H1 (cell line): ENCODE data around the gene IKZF1. TPM values are rescaled to one million over a fixed set of nuclear protein-coding genes. Genes with fewer than 3 reads are reported as not detected.

Experiments used
- CTCF ChIA-PET: fragments of 300-600 bp; sonication (Branson Sonifier 250); formaldehyde crosslinking; loops from one replicate; lab custom pipeline; 2021; ENCODE audit not compliant: partially characterized antibody; lab: Charles Lee
- POLR2A ChIA-PET: fragments of 300-600 bp; sonication (Branson Sonifier 250); formaldehyde crosslinking; loops from one replicate; lab custom pipeline; 2021; ENCODE audit warnings: inconsistent platforms; ENCODE audit not compliant: partially characterized antibody; lab: Charles Lee
- DNase-seq, 2 experiments: peaks; one replicate each; pipeline versions ENCODE4 v3.0.0 to v3.0.0-alpha.2; 2010 to 2022; ENCODE audit warnings: low spot score in 2 of 2, low read depth in 1 of 2, mixed read lengths in 1 of 2
- FAIRE-seq: peaks from 2 replicates; lab custom pipeline; 2011; peaks lifted over from hg19 to GRCh38; lab: Jason Lieb, UNC
- H2AFZ ChIP-seq: 2 replicates; pipeline ENCODE4 v1.8.1; 2012; ENCODE audit warnings: low read length, inconsistent platforms
- H2AK5ac ChIP-seq: 2 replicates; pipeline ENCODE4 v1.6.1; 2013; ENCODE audit warnings: low read depth, low read length
- H2BK120ac ChIP-seq: replicated peaks from 2 replicates; pipeline ENCODE3; 2013; ENCODE audit warnings: low read depth, low read length, inconsistent platforms
- H2BK12ac ChIP-seq: 2 replicates; pipeline ENCODE4 v1.6.1; 2013; ENCODE audit warnings: low read depth, low read length
- H2BK15ac ChIP-seq: 2 replicates; pipeline ENCODE4 v1.6.1; 2013; ENCODE audit warnings: low read length
- H2BK20ac ChIP-seq: 2 replicates; pipeline ENCODE4 v1.6.1; 2013; ENCODE audit warnings: low read length
- H2BK5ac ChIP-seq: 2 replicates; pipeline ENCODE4 v1.6.1; 2013; ENCODE audit warnings: low read depth, low read length
- H3K14ac ChIP-seq: 2 replicates; pipeline ENCODE4 v1.6.1; 2013; ENCODE audit warnings: inconsistent platforms; ENCODE audit not compliant: insufficient read length
- H3K18ac ChIP-seq: 2 replicates; pipeline ENCODE4 v1.6.1; 2013; ENCODE audit warnings: low read length; ENCODE audit errors: extremely low read depth
- H3K23ac ChIP-seq: 2 replicates; pipeline ENCODE4 v1.6.1; 2013; ENCODE audit warnings: inconsistent platforms; ENCODE audit not compliant: insufficient read length
- H3K23me2 ChIP-seq: 2 replicates; pipeline ENCODE4 v1.6.1; 2013; ENCODE audit warnings: low read depth, low read length
- H3K27ac ChIP-seq: 2 replicates; pipeline ENCODE4 v1.6.1; 2011; ENCODE audit warnings: low read depth, low read length, inconsistent platforms
- H3K27me3 ChIP-seq, 4 experiments: replicated peaks in 1 of 4; 1 replicate in 1 of 4; 2 replicates in 3 of 4; pipeline versions ENCODE4 v1.6.1 to v1.8.1; 2011 to 2013; ENCODE audit warnings: low read length in 3 of 4, mild to moderate bottlenecking in 3 of 4, inconsistent platforms in 2 of 4, mixed read lengths in 2 of 4, moderate library complexity in 1 of 4; ENCODE audit not compliant: control insufficient read depth in 3 of 4, insufficient read depth in 3 of 4; ENCODE audit errors: extremely low read depth in 1 of 4
- H3K36me3 ChIP-seq, 4 experiments: 2 replicates each; pipeline versions ENCODE4 v1.6.1 to v1.8.1; 2011 to 2013; ENCODE audit warnings: mild to moderate bottlenecking in 4 of 4, low read length in 3 of 4, moderate library complexity in 2 of 4, control low read depth in 1 of 4, inconsistent platforms in 1 of 4; ENCODE audit not compliant: insufficient read depth in 4 of 4, control insufficient read depth in 2 of 4
- H3K4ac ChIP-seq: replicated peaks from 2 replicates; pipeline ENCODE3; 2013; ENCODE audit warnings: low read length, low read depth, mixed read lengths, inconsistent platforms; ENCODE audit not compliant: insufficient read length
- H3K4me1 ChIP-seq, 4 experiments: replicated peaks in 1 of 4; 1 replicate in 1 of 4; 2 replicates in 3 of 4; pipeline versions ENCODE4 v1.6.1 to v1.8.1; 2011 to 2013; ENCODE audit warnings: low read length in 3 of 4, inconsistent platforms in 2 of 4, mixed read lengths in 1 of 4; ENCODE audit not compliant: insufficient read depth in 4 of 4, control insufficient read depth in 3 of 4
- H3K4me2 ChIP-seq, 2 experiments: 2 replicates each; pipeline versions ENCODE4 v1.6.1 to v1.8.1; 2011 to 2013; ENCODE audit warnings: low read depth in 2 of 2, low read length in 2 of 2, control low read depth in 1 of 2, inconsistent platforms in 1 of 2, mild to moderate bottlenecking in 1 of 2; ENCODE audit not compliant: insufficient read depth in 1 of 2
- H3K4me3 ChIP-seq, 4 experiments: fragments of 200-600, 300-600 bp in 1 of 4; sonication (generic), shearing (Covaris generic), sonication (Bioruptor Twin) in 1 of 4; 2 replicates each; pipeline versions ENCODE4 v1.5.1 to v1.8.1; 2011 to 2016; ENCODE audit warnings: low read length in 4 of 4, low read depth in 3 of 4, control low read depth in 2 of 4, inconsistent platforms in 2 of 4, mild to moderate bottlenecking in 2 of 4, mixed read lengths in 1 of 4, moderate library complexity in 1 of 4; ENCODE audit not compliant: insufficient read depth in 2 of 4; ENCODE audit errors: extremely low read depth in 1 of 4
- H3K56ac ChIP-seq: replicated peaks from 2 replicates; pipeline ENCODE3; 2013; ENCODE audit warnings: low read depth, mild to moderate bottlenecking, mixed read lengths, low read length, inconsistent platforms; ENCODE audit not compliant: insufficient read length
- H3K79me1 ChIP-seq: 2 replicates; pipeline ENCODE4 v1.6.1; 2013; ENCODE audit warnings: low read depth, low read length, control low read depth
- H3K79me2 ChIP-seq, 2 experiments: 2 replicates each; pipeline versions ENCODE4 v1.6.1 to v1.8.1; 2012 to 2013; ENCODE audit warnings: low read length in 2 of 2, mild to moderate bottlenecking in 2 of 2, inconsistent platforms in 1 of 2; ENCODE audit not compliant: insufficient read depth in 2 of 2, control insufficient read depth in 1 of 2
- H3K9ac ChIP-seq, 4 experiments: replicated peaks in 1 of 4; 1 replicate in 1 of 4; 2 replicates in 3 of 4; pipeline versions ENCODE4 v1.6.1 to v1.8.1; 2011 to 2013; ENCODE audit warnings: low read depth in 3 of 4, low read length in 3 of 4, control low read depth in 2 of 4, mild to moderate bottlenecking in 2 of 4, moderate library complexity in 2 of 4, inconsistent platforms in 1 of 4; ENCODE audit errors: extremely low read depth in 1 of 4
- H3K9me3 ChIP-seq, 2 experiments: 2 replicates each; pipeline versions ENCODE4 v1.6.1 to v1.8.1; 2012 to 2013; ENCODE audit warnings: mild to moderate bottlenecking in 2 of 2, moderate library complexity in 2 of 2, control low read depth in 1 of 2, inconsistent platforms in 1 of 2, low read depth in 1 of 2, low read length in 1 of 2, mixed read lengths in 1 of 2; ENCODE audit not compliant: insufficient read depth in 2 of 2
- H4K20me1 ChIP-seq, 2 experiments: replicated peaks in 1 of 2; 2 replicates each; pipeline versions ENCODE3 to v1.8.1; 2011 to 2013; ENCODE audit warnings: inconsistent platforms in 2 of 2, low read length in 2 of 2, mild to moderate bottlenecking in 1 of 2; ENCODE audit not compliant: insufficient read depth in 2 of 2, control insufficient read depth in 1 of 2
- H4K5ac ChIP-seq: 2 replicates; pipeline ENCODE4 v1.6.1; 2013; ENCODE audit warnings: low read length, low read depth, mixed read lengths, inconsistent platforms; ENCODE audit not compliant: insufficient read length
- H4K8ac ChIP-seq: 2 replicates; pipeline ENCODE4 v1.8.0; 2013; ENCODE audit warnings: mild to moderate bottlenecking, moderate library complexity, low read length, inconsistent platforms; ENCODE audit not compliant: insufficient read depth; ENCODE audit errors: extremely low read depth
- H4K91ac ChIP-seq: replicated peaks from 2 replicates; pipeline ENCODE3; 2013; ENCODE audit warnings: low read length, mixed read lengths, inconsistent platforms; ENCODE audit not compliant: insufficient read length
- ATF2 ChIP-seq: IDR thresholded peaks from 2 replicates; pipeline ENCODE4 v1.6.1; 2012; ENCODE audit warnings: low read length, inconsistent platforms
- CHD2 ChIP-seq: IDR thresholded peaks from 2 replicates; pipeline ENCODE4 v1.6.1; 2012; ENCODE audit warnings: low read length, improper control_type of control experiment
- EGR1 ChIP-seq: IDR thresholded peaks from 2 replicates; pipeline ENCODE4 v1.6.1; 2011; ENCODE audit warnings: low read depth, low read length, borderline replicate concordance
- GTF2F1 ChIP-seq: IDR thresholded peaks from 2 replicates; pipeline ENCODE4 v1.6.1; 2012; ENCODE audit warnings: low read depth, low read length, improper control_type of control experiment, borderline replicate concordance
- HDAC6 ChIP-seq: IDR thresholded peaks from one replicate; pipeline ENCODE4 v1.7.1; 2012; ENCODE audit warnings: low read depth, mild to moderate bottlenecking, inconsistent platforms, low read length, moderate library complexity
- POLR2A ChIP-seq, 2 experiments: IDR thresholded peaks; 1 replicate in 1 of 2; 2 replicates in 1 of 2; pipeline ENCODE4 v1.6.1; 2011; ENCODE audit warnings: low read depth in 2 of 2, low read length in 2 of 2, mild to moderate bottlenecking in 2 of 2; ENCODE audit errors: control extremely low read depth in 1 of 2
- POU5F1 ChIP-seq: IDR thresholded peaks from 2 replicates; pipeline ENCODE4 v1.6.1; 2011; ENCODE audit warnings: low read depth, mild to moderate bottlenecking, low read length, moderate library complexity
- RXRA ChIP-seq: IDR thresholded peaks from 2 replicates; pipeline ENCODE4 v1.6.1; 2011; ENCODE audit warnings: low read depth, mild to moderate bottlenecking, low read length, moderate library complexity; ENCODE audit not compliant: insufficient read depth
- SUZ12 ChIP-seq: fragments of 200-600 bp; sonication (generic); IDR thresholded peaks from 2 replicates; pipeline ENCODE4 v1.6.1; 2012; ENCODE audit warnings: mild to moderate bottlenecking, inconsistent platforms, low read length, moderate library complexity, mixed read lengths
- TAF1 ChIP-seq: IDR thresholded peaks from 2 replicates; pipeline ENCODE4 v1.6.1; 2011; ENCODE audit warnings: mild to moderate bottlenecking, low read depth, low read length
- WGBS, 2 experiments: shearing (Covaris generic) in 1 of 2; methylation state at CpG; one replicate each; pipeline versions ENCODE4 v1.1.6 to v1.1.7; 2013 to 2015; ENCODE audit warnings: low lambda C conversion rate in 2 of 2, mixed read lengths in 2 of 2, inconsistent platforms in 1 of 2, low coverage in 1 of 2, missing lambda C conversion rate in 1 of 2; ENCODE audit not compliant: insufficient replicate concordance in 2 of 2, insufficient coverage in 1 of 2, insufficient read length in 1 of 2; ENCODE audit errors: extremely low coverage in 1 of 2, missing lambda C conversion rate in 1 of 2; 5-methylcytosine and 5-hydroxymethylcytosine counted together
- polyA plus RNA-seq, 7 experiments: library from polyadenylated mRNA; depleted of rRNA in 3 of 7; stranded (reverse) in 5 of 7; unstranded in 2 of 7; fragments of >200 nt in 5 of 7; fragments of 200-250 nt in 2 of 7; gene quantifications; 1 replicate in 5 of 7; 2 replicates in 1 of 7; 4 replicates in 1 of 7; pipeline versions ENCODE4 v1.2.1 to v1.2.3, GENCODE V29; 2011 to 2013; ENCODE audit warnings: missing spikeins in 2 of 7, mixed read lengths in 2 of 7
- total RNA-seq: library from RNA; stranded (reverse); fragmentation: NEBNext Ultra II Directional; extraction: Animal tissue kit (Norgen Biotek cat#: 25700); gene quantifications from 2 replicates; pipeline ENCODE4 v1.2.1, GENCODE V29; 2021
- TF ChIP-seq, protein P1 (sequence below): IDR thresholded peaks from 2 replicates; pipeline ENCODE4 v1.6.1; 2011; ENCODE audit warnings: low read depth, mild to moderate bottlenecking, low read length; ENCODE audit not compliant: insufficient read depth

IKZF1 gene
- total and polyA plus RNA-seq, 2 of the 8 experiments (the other 6 are each of a cell fraction or from before 2014, with no cell fraction given) = 0.74 to 1.5 TPM

GRCh38 chr7:50317697-50318669 lies 13.5 kb downstream of the IKZF1 start:
- Histone ChIP-seq H3K23ac (no peak overlapping the region), H3K18ac (no peak overlapping the region), H2BK12ac (no peak overlapping the region), H3K27ac (no peak overlapping the region), H2BK20ac (no peak overlapping the region), H2BK15ac (no peak overlapping the region), H3K79me2 (no peaks in the 10 kb centered on the region), H2BK5ac (no peak overlapping the region), H4K8ac (no peak overlapping the region), H3K9me3 (no peaks in the 10 kb centered on the region), H2BK120ac (no peak overlapping the region), H3K79me1 (no peaks in the 10 kb centered on the region), H4K20me1 (no peaks in the 10 kb centered on the region), H4K5ac (no peak overlapping the region), H3K36me3 (no peaks in the 10 kb centered on the region), H3K4me3 (no peak overlapping the region), H3K27me3 (no peaks in the 10 kb centered on the region), H3K4me2 (no peak overlapping the region), H3K9ac (no peak overlapping the region), H3K14ac (no peak overlapping the region), H4K91ac (no peak overlapping the region), H3K56ac (no peak overlapping the region), H2AFZ (no peak overlapping the region), H2AK5ac (no peak overlapping the region), H3K4ac (no peak overlapping the region), H3K23me2 (no peaks in the 10 kb centered on the region), H3K4me1 (peaks cover 5 to 18% (median 12%) of the 10 kb centered on the region in 4 experiments)
- 90% methylated on average over 15 of the region's 17 CpGs; no CpG with 5 or more reads in 1 of the 2 experiments for WGBS, 2 experiments
- DNase-seq (no peak), FAIRE-seq (no peak)
- POLR2A ChIA-PET = no interaction called here
- CTCF ChIA-PET = no interaction called here
- TF ChIP-seq HDAC6 (no peak), EGR1 (no peak), TAF1 (no peak), CHD2 (no peak), POLR2A (IDR thresholded peaks at IDR 0.05; ENCODE audit: control extremely low read depth in 1 of 2, low read depth in 2 of 2, low read length in 2 of 2) (no peak), SUZ12 (no peak), GTF2F1 (no peak), POU5F1 (no peak), RXRA (no peak), ATF2 (no peak)
- TF ChIP-seq, protein P1, sequence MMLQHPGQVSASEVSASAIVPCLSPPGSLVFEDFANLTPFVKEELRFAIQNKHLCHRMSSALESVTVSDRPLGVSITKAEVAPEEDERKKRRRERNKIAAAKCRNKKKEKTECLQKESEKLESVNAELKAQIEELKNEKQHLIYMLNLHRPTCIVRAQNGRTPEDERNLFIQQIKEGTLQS = no peak
